ENCODE measurements around the gene RGS12. TPM values are rescaled to one million over a fixed set of nuclear protein-coding genes. Genes with fewer than 3 reads are reported as not detected.
A peak's percentile ranks its signal among the peaks of the same experiment; 100 is the strongest.

Gene RGS12, protein sequence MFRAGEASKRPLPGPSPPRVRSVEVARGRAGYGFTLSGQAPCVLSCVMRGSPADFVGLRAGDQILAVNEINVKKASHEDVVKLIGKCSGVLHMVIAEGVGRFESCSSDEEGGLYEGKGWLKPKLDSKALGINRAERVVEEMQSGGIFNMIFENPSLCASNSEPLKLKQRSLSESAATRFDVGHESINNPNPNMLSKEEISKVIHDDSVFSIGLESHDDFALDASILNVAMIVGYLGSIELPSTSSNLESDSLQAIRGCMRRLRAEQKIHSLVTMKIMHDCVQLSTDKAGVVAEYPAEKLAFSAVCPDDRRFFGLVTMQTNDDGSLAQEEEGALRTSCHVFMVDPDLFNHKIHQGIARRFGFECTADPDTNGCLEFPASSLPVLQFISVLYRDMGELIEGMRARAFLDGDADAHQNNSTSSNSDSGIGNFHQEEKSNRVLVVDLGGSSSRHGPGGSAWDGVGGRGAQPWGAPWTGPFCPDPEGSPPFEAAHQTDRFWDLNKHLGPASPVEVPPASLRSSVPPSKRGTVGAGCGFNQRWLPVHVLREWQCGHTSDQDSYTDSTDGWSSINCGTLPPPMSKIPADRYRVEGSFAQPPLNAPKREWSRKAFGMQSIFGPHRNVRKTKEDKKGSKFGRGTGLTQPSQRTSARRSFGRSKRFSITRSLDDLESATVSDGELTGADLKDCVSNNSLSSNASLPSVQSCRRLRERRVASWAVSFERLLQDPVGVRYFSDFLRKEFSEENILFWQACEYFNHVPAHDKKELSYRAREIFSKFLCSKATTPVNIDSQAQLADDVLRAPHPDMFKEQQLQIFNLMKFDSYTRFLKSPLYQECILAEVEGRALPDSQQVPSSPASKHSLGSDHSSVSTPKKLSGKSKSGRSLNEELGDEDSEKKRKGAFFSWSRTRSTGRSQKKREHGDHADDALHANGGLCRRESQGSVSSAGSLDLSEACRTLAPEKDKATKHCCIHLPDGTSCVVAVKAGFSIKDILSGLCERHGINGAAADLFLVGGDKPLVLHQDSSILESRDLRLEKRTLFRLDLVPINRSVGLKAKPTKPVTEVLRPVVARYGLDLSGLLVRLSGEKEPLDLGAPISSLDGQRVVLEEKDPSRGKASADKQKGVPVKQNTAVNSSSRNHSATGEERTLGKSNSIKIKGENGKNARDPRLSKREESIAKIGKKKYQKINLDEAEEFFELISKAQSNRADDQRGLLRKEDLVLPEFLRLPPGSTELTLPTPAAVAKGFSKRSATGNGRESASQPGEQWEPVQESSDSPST (N-terminal part only)
- 10 to 100 TPM; 14.6 to 25.1 (median 20.9) TPM for total RNA-seq

DNA sequence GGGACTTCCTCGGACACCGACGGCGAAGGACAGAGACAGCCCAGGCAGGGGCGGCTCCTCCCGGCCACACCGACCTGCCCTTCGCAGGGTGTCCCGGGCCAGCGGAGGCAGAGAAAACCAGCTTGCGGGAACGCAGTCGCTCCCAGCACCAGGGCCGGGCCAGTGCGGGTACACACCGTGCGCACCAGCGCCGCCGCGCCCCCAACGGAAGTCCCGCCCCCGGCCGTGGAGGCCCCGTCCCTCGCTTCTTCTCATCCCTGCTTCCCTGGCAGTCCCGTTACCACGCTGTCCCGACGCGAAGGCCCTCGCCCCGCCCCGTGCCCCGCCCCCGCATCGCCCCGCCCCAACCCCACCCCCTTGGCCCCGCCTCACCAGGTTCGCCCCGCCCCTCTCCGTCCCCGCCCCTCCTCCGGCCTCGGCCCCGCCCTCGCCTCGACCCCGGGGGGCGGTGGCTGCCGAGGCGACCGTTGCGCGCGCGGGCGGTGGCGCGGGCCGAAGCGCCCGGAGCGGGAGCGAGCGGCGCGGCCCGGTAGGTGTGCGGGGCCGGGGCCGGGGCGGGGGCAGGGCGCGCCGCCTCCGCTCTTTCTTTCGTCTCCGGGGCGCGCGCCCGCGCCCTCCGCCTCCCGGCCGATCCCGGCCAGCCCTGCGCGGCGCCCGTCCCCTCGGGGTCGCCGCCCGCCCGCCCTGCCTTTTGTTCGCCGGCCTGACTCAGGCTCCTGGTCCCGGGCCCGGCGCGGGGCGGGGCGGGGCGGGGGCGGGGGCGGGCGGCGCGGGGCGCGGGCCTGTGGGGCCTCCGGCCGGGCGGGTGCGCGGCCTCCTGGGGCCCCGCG, at the start of gene RGS12:
Gene RGS12 (plus strand): TSS at position 451 of the 830 bp plus-strand sequence. CDS start 23,150 bp downstream, outside the sequence.
- H3K27ac ChIP-seq, result peak within 1 kb of the TSS; percentile 90 to 96 (median 92)
- H3K4me1 ChIP-seq, result peaks cover 9 to 18% of the 10 kb centered on the region in 2 donors
- DNase-seq, result peak; percentile 96 to 97
- WGBS, 2 donors, result 0% methylated on average over 10 of the region's 121 CpGs; no CpG with 5 or more reads in 1 of the 2 donors
- no peaks in the 10 kb centered on the region for H3K9me3 ChIP-seq
- no peaks in the 10 kb centered on the region for H3K36me3 ChIP-seq
- H3K4me3 ChIP-seq (replicated peaks in 1 of 3), result peak within 1 kb of the TSS; percentile 85 to 90 (median 90)
- H3K27me3 ChIP-seq, result no peaks in the 10 kb centered on the region
- TF ChIP-seq, protein P1, sequence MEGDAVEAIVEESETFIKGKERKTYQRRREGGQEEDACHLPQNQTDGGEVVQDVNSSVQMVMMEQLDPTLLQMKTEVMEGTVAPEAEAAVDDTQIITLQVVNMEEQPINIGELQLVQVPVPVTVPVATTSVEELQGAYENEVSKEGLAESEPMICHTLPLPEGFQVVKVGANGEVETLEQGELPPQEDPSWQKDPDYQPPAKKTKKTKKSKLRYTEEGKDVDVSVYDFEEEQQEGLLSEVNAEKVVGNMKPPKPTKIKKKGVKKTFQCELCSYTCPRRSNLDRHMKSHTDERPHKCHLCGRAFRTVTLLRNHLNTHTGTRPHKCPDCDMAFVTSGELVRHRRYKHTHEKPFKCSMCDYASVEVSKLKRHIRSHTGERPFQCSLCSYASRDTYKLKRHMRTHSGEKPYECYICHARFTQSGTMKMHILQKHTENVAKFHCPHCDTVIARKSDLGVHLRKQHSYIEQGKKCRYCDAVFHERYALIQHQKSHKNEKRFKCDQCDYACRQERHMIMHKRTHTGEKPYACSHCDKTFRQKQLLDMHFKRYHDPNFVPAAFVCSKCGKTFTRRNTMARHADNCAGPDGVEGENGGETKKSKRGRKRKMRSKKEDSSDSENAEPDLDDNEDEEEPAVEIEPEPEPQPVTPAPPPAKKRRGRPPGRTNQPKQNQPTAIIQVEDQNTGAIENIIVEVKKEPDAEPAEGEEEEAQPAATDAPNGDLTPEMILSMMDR (IDR thresholded peaks at IDR 0.05), result no peak
- peak in 1 of 2 donors; percentile 84 for TF ChIP-seq POLR2A (IDR thresholded peaks at IDR 0.05)
- intact Hi-C loops (cut with DNase I), result loop anchor here (5.0 kb wide), 1 partner anchor 220 kb away; the partner anchor contains the start of genes HTT and HTT-AS

DNA sequence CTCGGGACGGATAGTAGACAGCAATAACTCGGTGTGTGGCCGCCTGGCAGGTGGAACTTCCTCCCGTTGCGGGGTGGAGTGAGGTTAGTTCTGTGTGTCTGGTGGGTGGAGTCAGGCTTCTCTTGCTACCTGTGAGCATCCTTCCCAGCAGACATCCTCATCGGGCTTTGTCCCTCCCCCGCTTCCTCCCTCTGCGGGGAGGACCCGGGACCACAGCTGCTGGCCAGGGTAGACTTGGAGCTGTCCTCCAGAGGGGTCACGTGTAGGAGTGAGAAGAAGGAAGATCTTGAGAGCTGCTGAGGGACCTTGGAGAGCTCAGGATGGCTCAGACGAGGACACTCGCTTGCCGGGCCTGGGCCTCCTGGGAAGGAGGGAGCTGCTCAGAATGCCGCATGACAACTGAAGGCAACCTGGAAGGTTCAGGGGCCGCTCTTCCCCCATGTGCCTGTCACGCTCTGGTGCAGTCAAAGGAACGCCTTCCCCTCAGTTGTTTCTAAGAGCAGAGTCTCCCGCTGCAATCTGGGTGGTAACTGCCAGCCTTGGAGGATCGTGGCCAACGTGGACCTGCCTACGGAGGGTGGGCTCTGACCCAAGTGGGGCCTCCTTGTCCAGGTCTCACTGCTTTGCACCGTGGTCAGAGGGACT, 49.6 kb upstream of the RGS12 start:
- no peak overlapping the region for H3K27ac ChIP-seq
- peaks cover 21 to 29% of the 10 kb centered on the region in 2 donors for H3K36me3 ChIP-seq
- intact Hi-C loops (cut with DNase I), result no loop called here
- no peak overlapping the region for H3K4me3 ChIP-seq (replicated peaks in 1 of 3)
- TF ChIP-seq, protein P1 (IDR thresholded peaks at IDR 0.05), result no peak
- TF ChIP-seq POLR2A (IDR thresholded peaks at IDR 0.05), result no peak
- peaks cover 0 to 11% of the 10 kb centered on the region in 2 donors for H3K4me1 ChIP-seq
- H3K9me3 ChIP-seq, result no peaks in the 10 kb centered on the region
- H3K27me3 ChIP-seq, result no peaks in the 10 kb centered on the region
- peak; percentile 65 to 72 for DNase-seq
- 46 to 70% methylated on average over 11 to 21 of the region's 23 CpGs for WGBS, 2 donors

DNA sequence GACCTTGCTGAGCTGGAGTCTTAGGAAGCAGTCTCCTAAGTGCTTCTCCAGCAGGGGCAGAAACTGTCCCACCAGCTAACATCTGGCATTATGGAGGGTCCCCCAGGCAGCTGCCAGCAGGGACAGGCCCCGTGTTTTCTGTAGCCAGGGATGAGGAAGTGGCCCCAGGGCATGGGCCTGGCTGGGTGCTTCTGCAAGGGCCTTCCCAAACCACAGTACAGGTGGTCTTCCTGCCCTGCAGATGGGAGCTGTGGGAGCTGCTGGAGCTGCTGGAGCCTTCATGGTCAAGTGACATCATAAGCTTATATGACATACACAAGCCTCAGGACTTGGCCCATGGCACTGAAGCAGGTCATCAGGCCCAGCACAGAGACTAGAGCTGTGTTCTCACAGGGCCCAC, 48.8 kb upstream of the RGS12 start:
- peaks cover 0 to 11% of the 10 kb centered on the region in 2 donors for H3K4me1 ChIP-seq
- no peak overlapping the region for H3K4me3 ChIP-seq (replicated peaks in 1 of 3)
- H3K27ac ChIP-seq, result no peak overlapping the region
- peaks cover 19 to 26% of the 10 kb centered on the region in 2 donors for H3K36me3 ChIP-seq
- DNase-seq, result no peak
- WGBS, 2 donors, result 50 to 60% methylated on average over 1 of the region's 1 CpG
- TF ChIP-seq, protein P1 (IDR thresholded peaks at IDR 0.05), result no peak
- TF ChIP-seq POLR2A (IDR thresholded peaks at IDR 0.05), result no peak
- H3K9me3 ChIP-seq, result no peaks in the 10 kb centered on the region
- intact Hi-C loops (cut with DNase I), result no loop called here
- H3K27me3 ChIP-seq, result no peaks in the 10 kb centered on the region

DNA sequence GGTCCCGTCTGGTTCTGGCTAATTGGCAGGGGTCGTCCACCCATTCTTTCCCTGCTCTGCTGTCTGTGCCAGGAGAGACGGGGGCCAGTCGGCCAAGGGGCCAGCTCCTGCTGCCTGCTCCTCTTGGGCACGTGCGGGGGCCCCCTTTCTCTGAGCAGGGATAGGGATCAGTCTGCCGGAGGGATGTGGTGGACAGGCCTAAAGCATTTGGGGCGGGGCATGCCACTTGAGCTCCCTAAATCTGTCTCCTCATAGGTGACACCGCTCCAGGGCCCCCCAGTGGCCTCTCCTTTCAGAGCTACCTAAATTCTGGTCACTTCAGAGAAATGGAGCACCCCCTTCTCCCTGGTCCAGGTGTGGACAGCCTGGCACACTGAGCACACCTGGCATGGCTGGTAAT, 48.1 kb upstream of the RGS12 start:
- Histone ChIP-seq H3K36me3 (peaks cover 12 to 19% of the 10 kb centered on the region in 2 donors), H3K27me3 (no peaks in the 10 kb centered on the region), H3K4me1 (peaks cover 0 to 11% of the 10 kb centered on the region in 2 donors), H3K9me3 (no peaks in the 10 kb centered on the region), H3K4me3 (replicated peaks in 1 of 3) (no peak overlapping the region), H3K27ac (no peak overlapping the region)
- TF ChIP-seq POLR2A (IDR thresholded peaks at IDR 0.05), result no peak
- TF ChIP-seq, protein P1 (IDR thresholded peaks at IDR 0.05), result no peak
- intact Hi-C loops (cut with DNase I), result no loop called here
- 87 to 89% methylated on average over 7 to 9 of the region's 9 CpGs for WGBS, 2 donors
- no peak for DNase-seq

All from thyroid gland (tissue), 4 donors.